Smooth muscle cell of the coronary artery (primary cell): ENCODE data around the gene ZNF112. TPM values are rescaled to one million over a fixed set of nuclear protein-coding genes. Genes with fewer than 3 reads are reported as not detected.

Experiments used
- total RNA-seq: library from RNA; depleted of rRNA; stranded (reverse); fragments of >200 nt; gene quantifications from 2 replicates; pipeline ENCODE4 v1.2.3, GENCODE V29; 2014; ENCODE audit warnings: low replicate concordance

The ZNF112 gene
- total RNA-seq: 6.7 and 7.1 TPM in 2 replicates

DNA sequence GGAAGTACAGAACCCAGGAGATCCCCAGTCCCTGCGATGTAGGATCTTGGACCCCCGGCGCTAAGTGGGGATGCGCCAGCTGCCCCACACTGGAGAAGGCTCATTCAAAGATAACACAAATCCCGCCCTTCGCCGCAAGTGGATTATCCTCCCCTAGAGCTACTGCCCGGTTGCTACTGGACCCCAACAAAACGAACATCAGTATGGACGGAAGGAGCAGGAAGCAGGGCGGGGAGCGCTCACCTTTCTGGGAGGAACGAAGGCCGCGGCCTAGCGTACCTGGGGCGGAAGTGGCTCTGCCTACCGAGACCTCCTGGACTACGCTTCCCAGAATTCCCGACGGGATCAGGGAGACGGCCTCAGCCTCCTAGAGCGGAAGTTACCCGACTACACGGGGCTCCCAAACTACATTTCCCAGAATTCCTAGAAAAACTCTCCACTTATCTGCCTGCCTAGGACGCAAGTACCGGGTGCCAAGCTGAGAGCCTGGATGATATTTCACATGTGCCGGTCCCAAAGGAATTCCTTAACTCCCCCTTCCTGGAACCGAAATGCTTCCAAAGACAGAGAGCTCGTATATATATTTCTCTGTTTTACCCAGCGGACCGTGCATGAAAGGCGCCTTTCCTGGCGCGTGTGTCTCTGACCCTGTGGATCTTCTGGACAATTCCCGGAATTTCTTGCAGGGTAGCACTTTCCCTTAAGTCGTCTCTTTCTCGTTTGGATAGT is at the start of gene ZNF112:
Gene ZNF112 (minus strand): TSS at position 298 of the 729 bp plus-strand sequence. CDS start 16,141 bp downstream, outside the sequence.

DNA sequence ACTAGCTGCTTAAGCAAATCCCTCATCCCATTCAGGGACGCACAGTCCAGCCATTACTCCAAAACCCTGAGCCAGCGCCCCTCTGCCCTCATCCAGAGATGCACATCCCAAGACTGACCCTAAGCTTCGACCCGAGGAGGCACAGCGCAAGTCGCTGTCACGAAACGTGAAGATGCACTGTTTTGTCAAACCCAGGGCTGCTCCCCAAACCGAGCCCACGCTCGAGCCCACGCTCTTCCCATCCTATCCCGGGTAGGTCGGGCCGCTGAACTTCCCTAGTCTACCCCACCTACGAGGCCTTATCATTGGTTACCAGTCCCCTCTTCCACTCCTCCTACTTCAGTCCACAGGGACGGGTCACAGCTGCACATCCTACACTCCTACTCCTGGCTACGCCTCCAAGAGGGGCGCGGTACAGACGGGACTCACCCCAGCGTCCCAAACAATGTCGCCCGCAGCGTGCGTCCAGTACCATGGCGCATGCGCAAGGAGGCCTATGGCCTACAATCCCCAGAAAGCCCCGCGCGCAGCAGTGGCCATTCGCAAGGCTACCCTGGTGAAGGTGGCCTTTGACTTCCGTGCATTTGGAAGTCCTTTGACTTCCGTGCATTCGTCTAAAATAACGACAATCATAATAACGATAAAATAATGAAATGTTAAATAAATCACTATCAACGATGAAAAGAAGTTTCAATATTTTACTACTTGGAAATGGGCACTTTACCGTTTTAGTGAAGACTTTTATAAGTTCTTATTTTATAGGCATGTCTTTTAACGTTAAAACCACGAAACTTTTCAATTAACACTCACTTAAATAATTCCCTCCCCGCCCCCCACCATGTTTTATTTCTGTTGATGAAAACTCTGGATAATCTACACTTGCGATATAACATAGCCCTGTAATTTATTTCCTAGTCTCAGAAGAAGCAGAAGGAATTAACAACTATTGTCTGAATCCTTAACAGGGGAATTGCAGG is 44.9 kb upstream of the ZNF112 start, which contains the start of gene ZNF285:
Gene ZNF285 (minus strand): TSS at position 470 of the 977 bp plus-strand sequence. CDS start 4,395 bp downstream, outside the sequence.

GRCh38 chr19:44304659-44305193 is 51.8 kb downstream of the ZNF112 start, which contains the start of gene ZNF235:
Gene ZNF235 (minus strand): TSS chr19:44305025. CDS start chr19:44303404, 1,621 bp downstream.

Other genes starting within 250 kb of the ZNF112 start
- 6.7 and 8.8 TPM in 2 replicates for gene ZNF225, start 243.3 kb downstream of the ZNF112 start, total RNA-seq
- 8.1 and 9.2 TPM in 2 replicates for gene ZNF234, start 215.1 kb downstream of the ZNF112 start, total RNA-seq
- 16.3 and 24.9 TPM in 2 replicates for gene ZNF226, start 191.6 kb downstream of the ZNF112 start, total RNA-seq
- gene ZNF227, start 144.1 kb downstream of the ZNF112 start, total RNA-seq: 13.5 and 16.5 TPM in 2 replicates
- 1.3 and 2.2 TPM in 2 replicates for gene ZNF233, start 96.8 kb downstream of the ZNF112 start, total RNA-seq
- 3.0 and 3.5 TPM in 2 replicates for gene ZNF235, start 51.7 kb downstream of the ZNF112 start, total RNA-seq
- gene ZNF285, start 44.9 kb upstream of the ZNF112 start, total RNA-seq: 2.7 and 3.2 TPM in 2 replicates
- 7.1 and 16.7 TPM in 2 replicates for gene ZNF229, start 91.8 kb upstream of the ZNF112 start, total RNA-seq
- 5.3 and 6.2 TPM in 2 replicates for gene ZNF180, start 143.8 kb upstream of the ZNF112 start, total RNA-seq
- not detected in 2 replicates for gene CEACAM20, start 173.0 kb upstream of the ZNF112 start, total RNA-seq